ENCODE data around the gene CD300A.

Gene CD300A

DNA sequence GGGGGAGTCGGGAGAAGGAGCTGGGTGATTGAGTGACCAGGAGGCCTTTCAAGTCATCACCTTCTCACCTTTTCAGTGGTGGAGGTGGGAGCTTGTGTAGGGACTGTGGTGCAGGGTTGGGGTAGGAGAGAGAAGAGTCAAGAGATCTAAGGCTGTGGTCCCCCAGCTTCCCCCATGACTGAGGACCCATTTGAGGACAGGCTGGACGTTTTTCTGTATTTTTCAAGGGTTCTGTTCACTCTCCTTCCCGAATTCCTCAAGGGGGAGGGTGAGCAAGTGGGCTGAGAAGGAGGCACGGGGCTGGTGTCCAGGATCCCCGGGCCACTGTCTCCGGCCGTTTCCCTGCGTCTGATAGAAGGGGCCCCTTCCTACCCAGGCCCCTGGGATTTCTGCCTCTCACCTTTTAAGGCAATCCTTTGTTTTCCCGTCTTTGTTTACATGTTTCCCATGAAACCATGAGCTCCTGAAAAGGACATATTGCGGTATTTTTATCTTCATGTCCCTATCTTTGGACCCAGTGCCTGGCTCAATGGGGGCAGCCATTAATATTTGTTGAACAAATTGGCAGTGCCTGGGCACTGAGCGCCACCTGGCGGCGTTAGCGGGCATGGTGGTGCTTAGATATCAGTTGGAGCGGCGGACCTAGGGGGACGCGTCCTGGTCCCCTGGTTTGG lies 9.2 kb upstream of the CD300A start:
- DNase-seq = peak; percentile 60

DNA sequence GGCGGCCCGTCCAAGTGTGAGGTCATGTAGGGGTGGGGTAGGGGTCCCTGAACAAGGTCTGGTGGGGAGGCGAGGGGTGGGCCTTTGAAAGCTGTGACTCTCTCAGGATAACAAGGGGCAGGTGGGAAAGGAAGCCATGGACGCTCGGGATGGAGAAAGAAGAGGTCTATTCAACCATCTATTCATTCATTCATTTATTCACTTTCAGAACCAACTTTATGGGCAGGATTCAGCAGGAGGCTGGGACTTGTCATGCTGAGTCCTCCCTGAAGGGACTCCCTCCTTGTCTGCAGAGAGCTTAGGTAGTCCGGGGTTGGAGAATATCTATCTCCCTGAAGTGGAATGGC lies 8.6 kb upstream of the CD300A start:
- DNase-seq = no peak

DNA sequence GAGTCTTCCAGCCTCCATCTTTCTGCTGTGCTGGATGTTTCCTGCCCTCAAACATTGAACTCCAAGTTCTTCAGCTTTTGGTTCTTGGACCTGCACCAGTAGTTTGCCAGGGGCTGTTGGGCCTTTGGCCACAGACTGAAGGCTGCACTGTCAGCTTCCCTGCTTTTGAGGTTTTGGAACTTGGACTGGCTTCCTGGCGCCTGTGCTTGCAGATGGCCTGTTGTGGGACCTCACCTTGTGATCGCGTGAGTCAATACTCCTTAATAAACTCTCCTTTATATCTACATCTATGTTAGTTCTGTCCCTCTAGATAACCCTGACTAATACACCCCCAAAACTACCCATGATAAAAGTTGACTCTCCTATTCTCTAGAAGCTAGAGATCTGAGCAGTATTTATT lies 7.6 kb upstream of the CD300A start:
- DNase-seq = no peak

DNA sequence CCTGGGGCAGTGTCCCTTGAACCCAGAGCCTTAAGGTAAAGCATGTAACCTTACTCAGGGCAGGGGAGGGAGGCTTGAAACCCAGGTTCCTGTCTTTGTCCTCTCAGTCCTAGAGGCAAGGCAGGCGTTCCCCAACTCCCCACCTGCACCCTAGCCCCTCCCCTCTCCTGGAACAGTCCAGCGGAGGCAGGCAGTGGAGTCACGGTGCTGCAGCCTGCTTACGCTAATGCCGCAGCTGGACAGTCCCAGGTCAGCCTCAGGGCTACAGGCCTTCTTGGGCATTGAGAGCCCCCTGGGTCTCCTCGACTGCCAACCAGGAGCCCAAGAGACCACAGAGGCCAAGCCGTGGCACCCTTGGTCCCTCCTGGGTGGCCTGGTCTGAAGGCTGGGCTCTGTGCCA lies 6.8 kb upstream of the CD300A start:
- DNase-seq = no peak

DNA sequence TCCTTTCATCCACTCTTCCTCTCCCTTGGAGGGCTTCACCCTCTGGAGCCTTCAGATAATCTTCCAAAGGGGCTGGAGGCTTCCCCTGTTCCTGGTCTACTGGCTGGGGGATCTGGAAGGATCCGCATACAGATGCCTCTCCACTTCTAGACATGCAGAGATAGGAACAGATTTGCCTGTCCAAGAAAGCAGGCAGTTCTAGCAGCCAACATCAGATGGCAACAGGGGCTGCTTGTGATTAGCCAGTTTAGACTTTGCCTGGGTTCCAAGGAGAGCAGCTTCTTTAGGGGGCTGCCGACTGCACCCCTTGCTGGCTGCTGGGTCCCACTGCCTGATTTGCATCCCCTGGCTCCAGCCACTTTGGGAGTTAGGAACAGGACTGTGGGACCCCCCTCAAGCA lies 6.2 kb upstream of the CD300A start:
- DNase-seq = no peak

DNA sequence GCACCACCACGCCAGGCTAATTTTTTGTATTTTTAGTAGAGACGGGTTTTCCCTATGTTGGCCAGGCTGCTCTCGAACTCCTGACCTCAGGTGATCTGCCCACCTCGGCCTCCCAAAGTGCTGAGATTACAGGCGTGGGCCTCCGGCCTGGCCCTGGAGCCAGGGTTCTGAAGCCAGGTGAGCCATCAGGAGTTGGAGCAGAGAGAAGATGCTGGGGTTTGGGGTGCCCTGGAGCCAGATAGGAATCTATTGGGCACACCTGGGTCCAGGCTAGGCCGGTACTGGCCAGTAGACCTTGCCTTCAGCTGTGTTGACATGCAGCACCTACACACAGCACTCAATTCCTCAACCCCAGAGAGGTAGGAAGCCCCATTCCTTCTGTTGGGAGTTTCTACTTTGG lies 5.4 kb upstream of the CD300A start:
- no peak for DNase-seq

DNA sequence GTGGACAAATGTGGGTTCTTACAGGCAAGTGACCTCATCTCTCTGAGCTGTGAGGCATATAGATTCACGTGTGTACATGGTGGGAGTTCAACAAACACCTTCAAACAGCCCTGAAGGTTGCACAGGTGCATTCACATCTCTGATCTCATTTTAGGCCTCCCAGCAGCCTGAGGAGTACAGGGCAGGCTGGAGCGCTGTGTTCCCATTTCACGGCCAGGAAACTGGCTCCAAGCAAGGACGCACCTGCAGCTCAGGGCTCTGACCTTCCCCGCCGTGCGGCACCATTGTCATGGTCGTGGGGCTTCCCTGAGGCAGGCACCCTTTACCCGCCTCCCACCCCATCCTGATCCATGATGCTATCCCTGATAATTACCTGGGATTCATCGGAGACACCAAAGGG lies 4.8 kb upstream of the CD300A start:
- no peak for DNase-seq

DNA sequence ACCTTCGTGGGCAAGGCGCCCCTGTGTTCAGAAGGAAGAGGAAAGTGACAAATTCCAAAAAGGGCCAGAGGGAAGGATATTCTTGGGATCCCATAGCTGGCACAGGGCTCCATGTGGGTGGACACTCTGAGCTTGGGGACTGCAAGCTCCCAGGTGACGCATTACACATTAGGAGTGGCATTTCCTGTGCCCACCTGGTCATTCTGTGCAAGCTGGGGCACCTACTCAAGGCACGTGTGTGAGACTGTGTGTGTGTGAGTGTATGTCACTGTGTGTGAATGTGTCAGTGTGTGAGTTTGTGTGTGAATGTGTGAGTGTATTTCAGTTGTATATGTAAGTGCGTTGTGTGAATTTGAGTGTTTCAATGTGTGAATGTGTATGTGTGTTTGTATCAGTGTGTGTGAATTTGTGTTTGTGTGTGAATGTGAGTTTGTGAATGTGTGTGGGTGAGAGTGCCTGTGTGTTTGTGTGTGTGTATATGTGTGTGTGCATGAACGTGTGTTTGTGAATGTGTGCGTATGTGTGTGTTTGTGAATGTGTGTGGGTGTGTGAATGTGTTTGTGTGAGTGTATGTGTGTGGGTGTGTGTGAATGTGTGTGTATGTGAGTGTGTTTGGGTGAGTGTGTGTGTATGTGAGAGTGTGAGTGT lies 1.6 kb upstream of the CD300A start:
- no peak for DNase-seq

DNA sequence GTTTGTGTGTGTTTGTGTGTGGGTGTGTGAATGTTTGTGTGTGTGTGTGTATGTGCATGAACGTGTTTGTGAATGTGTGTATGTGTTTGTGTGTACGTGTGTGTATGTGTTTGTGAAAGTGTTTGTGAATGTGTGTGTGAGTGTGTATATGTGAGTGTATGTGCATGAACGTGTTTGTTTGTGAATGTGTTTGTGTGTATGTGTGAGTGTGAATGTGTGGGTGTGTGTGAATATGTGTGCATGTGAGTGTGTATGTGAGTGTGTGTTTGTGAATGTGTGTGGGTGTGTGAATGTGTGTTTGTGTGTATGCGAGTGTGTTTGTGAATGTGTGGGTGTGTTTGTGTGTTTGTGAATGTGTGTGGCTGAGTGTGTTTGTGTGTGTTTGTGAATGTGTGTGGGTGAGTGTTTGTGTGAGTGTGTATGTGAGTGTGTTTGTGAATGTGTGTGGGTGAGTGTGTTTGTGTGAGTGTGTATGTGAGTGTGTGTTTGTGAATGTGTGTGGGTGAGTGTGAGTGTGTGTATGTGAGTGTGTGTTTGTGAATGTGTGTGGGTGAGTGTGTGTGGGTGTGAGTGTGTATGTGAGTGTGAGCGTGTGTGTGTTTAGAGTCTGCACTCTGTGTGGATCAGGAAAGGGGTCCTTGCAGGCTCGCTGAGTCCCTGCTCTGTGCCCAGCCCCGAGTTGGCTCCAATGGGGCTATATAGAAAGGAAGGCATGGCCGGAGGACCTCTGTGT lies 890 bp upstream of the CD300A start:
- no peak for DNase-seq

DNA sequence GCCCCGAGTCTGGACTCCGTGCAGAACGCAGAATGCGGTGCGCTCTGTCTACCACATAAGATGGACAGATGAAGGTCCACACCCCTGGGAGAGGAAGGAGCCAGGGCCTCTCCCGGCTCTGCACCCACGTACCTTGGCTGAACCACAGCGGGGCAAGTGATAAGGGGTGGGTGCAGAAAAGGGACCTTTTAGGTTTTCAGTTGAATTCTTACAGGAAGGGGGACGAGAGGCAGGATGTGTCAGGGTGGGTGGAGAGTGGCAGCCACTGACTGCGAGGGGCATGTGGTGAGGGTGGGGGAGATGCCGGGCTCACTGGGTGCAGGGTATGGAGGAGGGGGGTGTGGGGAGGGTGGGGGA lies 372 bp downstream of the CD300A start:
- DNase-seq = no peak

DNA sequence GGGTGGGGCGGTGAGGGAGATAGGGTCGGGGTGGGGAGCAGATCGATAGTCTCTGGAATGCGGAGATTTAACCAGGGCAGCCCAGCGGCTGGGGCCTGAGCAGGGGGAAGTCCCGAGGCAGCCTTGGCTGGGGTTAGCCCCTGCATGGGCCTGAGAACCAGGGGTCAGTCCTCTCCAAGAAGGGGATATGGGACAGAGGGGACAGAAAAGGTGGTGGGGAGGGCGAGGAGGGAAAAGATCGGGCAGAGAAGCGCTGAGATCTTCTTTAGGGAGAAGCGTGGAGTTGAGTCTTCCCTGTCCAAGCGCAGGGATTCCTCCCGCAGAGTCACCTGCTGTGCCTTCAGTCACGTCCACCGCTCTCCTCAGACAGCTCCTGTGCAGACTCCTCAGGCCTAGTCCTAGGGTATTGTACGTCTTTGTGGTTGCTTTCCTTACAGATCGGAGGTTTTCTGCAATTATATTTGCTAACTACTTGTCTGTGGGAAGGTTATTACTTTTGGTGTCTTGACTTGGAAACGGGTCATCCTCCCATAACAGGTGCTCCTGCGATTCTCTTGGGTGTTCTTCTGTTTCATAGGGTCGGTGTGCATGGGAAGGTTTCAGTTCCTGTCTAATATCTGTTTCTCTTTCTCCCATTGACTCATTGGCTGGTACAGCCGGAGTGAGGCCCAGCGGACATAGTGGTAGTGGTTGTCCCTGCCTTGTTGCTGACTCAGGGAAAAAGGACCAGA lies 952 bp downstream of the CD300A start:
- no peak for DNase-seq

DNA sequence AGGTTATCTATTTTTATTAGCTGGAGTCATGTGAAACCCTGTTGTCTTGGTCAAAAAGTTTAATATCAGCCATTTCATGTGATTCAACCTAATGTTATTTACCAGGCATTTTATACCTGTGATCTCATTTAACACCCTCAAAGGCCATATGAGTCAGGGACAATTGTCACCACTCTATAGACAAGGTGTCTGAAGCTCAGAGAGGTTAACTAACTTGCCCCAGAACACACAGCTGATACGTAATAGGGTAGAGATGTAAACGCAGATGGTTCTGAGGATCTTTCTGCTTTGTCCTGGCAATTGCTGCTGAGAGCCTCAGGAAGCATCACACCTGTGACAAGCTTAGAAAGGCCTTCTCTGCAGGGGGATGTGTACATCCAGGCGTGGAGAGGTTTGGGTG lies 4.9 kb downstream of the CD300A start:
- DNase-seq = no peak

DNA sequence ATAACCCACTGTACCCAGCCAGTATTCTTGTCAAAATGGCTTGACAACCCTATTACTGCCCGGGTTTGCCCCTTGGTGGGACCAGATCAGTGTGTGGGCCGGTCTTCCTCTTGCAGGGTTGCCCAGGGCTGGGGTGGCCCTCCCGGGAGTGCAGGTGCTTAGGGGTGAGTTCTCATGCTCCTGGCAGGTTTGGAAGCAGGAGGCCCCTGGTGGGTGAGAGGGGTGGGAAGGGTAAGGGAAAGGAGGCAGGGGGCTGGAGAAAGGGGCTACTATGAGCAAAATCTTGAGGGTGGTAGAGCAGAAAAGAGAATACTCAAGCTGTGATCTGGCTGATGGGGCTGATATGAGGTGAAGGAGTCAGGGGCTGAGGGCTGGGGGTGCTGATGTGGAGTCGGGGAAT lies 6.5 kb downstream of the CD300A start:
- DNase-seq = no peak

DNA sequence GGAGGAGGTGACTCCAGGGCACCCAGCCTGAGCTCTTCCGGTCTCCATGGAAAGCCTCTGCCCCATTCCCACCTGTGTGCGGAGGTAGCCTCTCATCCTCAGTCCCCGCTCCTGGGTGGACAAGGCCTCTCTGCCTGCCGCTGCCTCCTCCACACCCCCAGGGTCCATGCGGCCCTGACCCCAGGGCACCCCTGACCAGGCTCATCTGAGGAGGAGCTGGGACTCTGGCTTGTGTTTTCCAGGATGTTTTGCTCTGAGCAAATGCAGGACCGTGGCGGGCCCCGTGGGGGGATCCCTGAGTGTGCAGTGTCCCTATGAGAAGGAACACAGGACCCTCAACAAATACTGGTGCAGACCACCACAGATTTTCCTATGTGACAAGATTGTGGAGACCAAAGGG lies 6.9 kb downstream of the CD300A start:
- DNase-seq = no peak

DNA sequence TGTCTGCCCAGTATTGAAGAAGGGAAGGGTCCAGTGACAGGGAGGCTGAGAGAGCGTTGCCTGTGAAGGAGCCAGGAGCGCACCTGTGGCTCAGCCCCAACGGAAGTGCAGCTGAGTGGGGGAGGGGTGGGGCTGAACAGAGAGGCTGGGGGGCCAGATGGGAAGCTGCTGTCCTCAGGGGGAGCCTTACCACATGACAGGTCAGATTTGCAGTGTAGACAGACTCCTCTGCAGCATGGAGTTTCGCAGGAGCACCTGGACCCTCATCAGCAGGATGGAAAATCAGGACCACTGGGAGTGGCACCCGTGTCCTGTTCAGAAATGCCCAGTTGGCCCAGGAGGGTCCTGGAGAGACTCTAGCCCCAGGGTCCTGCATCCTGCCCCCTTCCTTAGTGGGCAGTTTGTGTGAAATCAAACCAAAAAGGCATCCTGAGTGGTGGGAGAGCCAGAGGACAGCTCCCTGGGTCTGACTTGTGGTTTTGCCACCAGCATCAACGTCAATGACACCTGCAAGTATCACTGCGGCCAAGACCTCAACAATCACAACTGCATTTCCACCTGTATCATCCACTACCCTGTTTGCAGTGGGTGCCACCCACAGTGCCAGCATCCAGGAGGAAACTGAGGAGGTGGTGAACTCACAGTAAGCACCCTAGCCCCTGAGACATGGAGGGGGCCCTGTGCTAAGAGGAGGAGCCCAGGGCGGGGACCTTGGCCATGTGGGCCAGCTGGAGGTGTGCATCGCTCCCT lies 7.8 kb downstream of the CD300A start:
- DNase-seq = no peak

DNA sequence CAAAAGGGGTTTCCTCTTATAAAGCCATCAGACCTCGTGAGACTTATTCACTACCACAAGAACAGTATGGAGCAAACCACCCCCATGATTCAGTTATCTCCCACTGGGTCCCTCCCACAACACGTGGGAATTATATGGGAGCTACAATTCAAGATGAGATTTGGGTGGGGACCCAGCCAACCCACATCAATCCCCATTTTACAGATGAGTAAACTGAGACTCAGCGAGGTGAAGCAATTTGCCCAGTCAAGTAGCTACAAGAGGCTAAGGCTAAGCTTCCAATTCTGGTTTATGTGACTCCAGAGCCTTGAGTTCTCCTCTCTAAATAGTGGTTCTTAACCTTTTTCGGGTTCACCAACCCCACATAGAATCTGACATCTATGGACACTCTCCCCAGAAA lies 8.8 kb downstream of the CD300A start:
- no peak for DNase-seq

DNA sequence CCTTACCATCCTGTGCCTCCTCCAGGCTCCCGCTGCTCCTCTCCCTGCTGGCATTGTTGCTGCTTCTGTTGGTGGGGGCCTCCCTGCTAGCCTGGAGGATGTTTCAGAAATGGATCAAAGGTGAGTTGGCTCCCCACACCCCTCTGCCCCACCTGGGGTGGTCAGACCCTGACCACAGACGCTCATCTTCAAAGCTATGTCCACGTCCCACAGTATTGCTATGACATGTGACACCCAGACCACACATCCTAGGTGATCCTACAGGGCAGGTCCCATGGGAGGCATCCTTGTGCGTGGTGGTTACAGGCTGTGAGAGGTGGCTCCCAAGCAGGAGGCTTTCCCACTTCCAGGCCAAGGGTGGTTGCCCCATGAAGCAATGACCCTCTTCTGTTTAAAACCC lies 11.0 kb downstream of the CD300A start:
- DNase-seq = no peak

DNA sequence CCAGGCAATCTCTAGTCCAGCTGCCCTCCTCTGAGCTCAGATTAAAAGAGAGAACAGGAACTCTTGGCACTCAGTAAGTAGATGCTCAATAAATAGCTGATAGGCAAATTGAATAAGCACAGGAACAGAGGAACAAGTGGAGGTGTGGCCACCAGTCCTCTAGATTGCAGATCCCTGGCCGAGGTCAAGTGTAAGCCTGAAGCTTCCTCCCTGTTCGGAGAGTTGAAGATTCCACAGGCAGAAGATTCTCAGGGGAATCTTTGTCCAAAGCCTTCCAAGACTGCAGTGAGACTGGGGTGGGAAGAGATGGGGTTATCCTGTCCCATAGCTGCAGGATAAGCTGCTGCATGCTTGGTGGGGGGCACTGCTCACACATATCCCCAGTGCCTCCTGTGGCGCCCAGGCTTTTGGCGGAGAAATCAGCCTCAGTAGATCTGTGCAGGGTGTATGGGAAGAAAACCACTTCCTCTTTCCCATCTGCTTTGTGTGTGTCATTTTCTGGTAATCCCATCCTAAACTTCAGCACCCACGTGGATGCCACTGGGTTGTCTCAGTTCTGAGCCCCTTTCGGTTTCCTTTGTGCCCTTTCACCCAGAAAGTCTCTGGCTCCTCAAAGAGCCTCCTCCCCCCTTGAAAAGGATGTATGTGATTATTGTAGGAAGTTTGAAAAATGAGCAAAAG lies 12.1 kb downstream of the CD300A start:
- no peak for DNase-seq

DNA sequence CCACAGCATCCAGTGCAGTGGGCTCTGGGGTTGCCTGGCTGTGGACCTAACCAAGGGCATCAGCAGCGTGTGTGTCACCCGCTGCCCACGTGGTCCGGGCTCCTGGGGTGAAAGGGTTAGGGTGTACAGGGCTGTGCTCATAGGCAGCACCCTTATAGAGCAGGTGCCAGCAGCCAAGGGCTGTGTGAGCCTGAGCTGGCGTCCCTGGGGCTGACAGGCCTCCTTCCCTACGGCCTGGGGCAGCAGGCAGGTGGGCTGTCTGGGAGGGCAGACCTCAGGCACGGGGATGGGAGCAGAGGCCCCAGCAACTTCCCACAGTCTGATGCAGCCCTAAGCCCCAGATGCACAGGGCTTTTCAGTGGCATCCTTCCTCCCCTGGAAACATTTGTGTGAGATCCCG lies 13.9 kb downstream of the CD300A start:
- DNase-seq = no peak

DNA sequence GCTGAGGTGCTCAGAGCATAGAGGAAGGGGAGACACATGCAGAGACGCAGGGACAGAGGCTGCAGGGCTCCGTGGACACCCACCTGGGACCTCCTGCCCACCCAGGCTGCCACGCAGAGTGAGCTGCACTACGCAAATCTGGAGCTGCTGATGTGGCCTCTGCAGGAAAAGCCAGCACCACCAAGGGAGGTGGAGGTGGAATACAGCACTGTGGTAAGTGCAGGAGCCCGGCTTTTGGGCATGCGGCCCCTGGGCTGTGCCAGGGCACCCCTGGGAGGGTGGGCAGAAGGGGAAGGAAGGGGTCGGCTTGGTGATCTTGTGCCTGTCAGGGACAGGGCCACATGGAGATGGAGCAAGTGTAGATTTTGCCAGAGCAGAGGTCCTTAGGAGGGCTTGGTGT lies 15.2 kb downstream of the CD300A start:
- no peak for DNase-seq

DNA sequence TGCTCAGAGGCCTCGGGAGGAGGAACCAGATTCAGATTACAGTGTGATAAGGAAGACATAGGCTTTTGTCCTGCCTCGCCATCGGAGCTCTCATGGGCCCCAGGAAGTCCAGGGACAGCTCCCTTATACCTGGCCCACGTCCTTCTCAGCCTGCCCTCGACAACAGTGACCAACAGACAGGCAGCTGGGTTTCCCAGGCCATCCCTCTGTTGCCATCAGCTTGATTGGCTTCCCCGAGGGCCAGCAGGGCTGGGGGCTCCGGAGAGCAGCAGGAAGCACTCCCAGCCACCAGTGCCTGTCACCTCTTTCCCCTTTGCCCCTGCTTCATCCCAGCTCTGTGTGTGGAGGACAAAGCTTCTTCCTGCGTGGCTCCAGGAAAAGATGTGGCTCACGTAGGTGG lies 17.6 kb downstream of the CD300A start:
- DNase-seq = no peak

DNA sequence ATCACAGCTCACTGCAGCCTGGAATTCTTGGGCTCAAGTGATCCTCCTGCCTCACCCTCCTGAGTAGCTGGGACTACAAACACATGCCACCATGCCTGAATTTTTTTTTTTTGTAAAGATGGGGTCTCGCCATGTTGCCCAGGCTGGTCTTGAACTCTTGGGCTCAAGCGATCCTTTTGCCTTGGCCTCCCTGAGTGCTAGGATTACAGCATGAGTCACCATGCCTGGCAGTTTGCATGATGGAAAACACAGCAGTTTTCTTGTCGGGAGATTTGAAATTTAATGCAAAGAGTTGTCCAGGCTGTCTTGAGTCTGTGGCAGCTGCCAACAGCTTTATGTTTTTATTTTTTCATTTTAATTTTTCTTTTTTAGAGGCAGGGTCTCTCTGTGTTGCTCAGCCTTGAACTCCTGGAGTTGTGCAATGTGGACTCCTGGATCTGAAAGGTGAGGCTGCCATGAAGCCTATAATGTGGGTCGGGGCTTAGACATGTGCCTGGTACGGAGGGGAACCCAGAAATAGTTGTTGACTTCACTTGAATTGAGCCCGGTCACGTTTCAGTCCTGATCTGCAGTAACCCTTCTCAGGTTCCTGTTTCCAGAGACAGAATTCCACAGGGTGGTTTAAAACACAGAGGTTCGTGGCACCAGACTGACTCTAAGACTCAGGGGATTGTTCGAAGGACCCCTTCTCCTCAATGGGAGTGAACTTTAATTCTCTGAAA lies 18.7 kb downstream of the CD300A start:
- DNase-seq = no peak
